Fibroblast of the conjunctiva (primary cell): ENCODE results near the gene NEK1.

Experiments used
- DNase-seq: peaks from one replicate; pipeline ENCODE4 v3.0.0-alpha.2; 2010; ENCODE audit warnings: low read depth

NEK1 gene

DNA sequence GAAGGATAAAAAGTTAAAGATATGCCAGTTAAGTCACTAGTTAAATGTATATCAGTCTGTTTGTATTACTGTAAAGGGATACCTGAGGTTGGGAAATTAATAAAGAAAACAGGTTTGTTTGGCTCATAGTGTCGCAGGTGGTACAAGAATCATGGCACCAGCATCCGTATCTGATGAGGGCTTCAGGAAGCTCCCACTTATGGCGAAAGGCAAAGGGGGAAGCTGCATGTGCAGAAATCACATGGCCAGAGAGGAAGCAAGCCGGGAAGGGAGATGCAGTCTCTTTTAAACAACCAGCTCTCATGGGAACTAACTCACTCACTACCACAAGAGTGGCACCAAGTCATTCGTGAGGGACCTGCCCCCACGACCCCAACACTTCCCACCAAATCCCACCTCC lies 249.8 kb downstream of the NEK1 start:
- no peak for DNase-seq

DNA sequence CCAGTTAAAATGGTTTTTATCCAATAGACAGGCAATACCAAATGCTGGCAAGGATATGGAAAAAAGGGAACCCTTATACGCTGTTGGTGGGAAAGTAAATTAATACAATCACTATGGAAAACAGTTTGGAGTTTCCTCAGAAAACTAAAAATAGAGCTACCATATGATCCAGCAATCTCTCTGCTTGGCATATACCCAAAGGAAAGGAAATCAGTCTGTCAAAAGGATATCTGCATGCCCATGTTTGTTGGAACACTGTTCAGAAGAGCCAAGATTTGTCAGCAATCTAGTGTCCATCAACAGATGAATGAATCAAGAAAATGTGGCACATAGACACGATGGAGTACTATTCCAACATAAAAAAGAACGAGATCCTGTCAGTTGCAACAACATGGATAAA lies 250.6 kb downstream of the NEK1 start:
- no peak for DNase-seq

DNA sequence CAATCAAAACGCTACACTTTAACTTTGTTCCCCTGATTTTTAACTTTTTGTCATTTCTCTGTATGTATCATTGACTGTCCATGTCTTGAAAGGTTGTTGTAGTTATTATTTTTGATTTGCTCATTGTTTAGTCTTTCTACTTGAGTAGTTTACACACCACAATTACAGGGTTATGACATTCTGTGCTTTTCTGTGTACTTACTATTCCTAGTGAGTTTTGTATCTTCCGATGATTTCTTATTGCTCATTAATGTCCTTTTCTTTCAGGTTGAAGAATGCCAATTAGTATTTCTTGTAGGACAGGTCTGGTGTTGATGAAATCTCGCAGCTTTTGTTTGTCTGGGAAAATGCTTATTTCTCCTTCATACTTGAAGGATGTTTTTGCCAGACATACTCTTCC lies 252.4 kb downstream of the NEK1 start:
- DNase-seq, result no peak

DNA sequence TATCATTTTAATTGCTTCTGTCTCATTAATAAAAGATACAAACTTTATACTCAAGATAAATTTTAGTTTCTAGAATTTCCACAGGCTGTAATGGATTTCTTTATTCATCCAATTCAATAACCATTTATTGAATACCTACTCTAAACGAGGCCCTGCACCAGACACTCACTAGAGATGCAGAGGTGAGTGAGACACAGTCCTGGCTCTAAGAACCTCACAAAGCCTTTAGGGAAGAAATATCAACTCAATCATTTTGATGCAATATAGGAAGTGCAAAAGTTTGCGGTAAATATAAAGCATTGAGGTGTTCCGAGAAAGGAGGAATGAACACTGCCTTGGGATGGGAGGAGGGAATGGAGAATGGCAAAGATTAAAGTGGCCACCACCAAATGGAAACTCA lies 260.0 kb downstream of the NEK1 start:
- no peak for DNase-seq

DNA sequence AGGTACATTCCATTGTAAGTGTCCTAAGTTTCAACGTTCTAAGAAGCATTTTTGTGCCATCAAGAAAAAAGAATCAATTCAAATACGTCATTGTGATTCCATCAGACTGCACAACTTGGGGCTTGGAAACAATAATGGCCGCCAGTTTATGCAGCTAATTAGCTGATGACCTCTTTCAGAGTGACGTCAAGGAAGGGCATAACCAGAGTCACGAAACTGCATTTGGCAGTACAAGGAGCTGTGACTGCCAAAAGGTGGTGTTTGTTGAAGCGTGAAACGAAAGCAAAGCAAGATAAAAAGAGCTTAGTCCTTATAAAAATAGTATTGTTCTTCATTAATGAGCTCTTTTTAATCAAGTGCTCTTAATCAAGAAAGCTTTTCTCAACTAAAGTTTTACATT lies 260.5 kb downstream of the NEK1 start:
- peak; percentile 21 for DNase-seq

DNA sequence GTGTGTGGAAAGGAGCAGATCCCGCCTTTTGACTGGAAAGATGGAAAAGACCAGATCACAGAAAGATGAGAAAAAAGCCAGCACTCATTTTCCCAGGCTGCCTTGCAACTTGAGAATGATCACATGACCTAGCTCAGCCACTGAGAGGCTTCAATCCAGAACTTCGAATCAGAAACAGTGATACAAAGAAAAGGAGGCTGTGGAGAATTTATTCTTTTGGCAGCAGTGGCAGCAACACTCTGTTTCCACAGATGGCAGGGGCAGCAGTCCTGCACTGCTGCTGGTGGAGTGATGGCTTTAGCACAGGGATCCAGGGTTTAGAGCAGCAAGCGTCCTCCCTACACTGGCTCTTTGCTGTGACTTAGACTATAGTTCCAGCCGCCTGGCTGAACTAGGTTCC lies 263.8 kb downstream of the NEK1 start:
- DNase-seq, result no peak

DNA sequence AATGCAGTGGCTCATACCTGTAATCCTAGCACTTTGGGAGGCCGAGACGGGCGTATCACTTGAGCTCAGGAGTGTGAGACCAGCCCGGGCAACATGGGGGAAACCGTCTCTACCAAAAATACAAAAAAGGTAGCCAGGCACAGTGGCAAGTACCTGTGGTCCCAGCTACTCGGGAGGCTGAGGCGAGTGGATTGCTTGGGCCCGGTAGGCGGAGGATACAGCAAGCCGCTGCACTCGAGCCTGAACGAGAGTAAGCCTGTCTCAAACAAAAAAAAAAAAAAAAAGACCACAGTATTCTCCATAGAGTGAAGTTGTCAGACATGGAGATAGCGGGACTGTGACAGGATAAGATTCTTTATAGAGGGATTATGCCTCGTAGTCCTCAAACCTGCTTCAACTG lies 265.5 kb downstream of the NEK1 start:
- no peak for DNase-seq

DNA sequence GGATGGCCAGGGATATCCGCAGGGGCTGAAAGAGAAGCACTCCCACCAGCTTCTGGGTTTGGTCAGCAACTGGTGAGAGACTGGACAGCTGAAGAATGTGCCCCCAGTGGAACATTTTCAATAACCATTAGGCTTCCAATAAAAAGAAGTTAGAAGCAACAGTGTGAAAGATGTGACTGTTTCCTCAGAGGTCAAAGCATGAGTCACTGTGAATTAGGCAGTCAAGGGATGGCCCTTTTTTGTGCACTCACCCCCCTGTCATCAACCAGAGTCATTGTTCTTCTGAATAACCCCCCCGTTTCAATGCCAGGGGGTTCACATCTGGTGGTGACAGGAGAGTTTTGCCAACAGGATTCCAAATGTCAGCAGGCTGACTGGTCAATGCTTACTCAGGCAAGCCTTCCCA lies 267.1 kb downstream of the NEK1 start:
- peak; percentile 17 for DNase-seq
